Inflammatory macrophage treated with lipopolysaccharide for 4 hours (primary cell): ENCODE results near the gene TBC1D4.

Experiments
- DNase-seq: peaks from one replicate; pipeline ENCODE4 v3.0.0-alpha.2; 2020

Gene TBC1D4

DNA sequence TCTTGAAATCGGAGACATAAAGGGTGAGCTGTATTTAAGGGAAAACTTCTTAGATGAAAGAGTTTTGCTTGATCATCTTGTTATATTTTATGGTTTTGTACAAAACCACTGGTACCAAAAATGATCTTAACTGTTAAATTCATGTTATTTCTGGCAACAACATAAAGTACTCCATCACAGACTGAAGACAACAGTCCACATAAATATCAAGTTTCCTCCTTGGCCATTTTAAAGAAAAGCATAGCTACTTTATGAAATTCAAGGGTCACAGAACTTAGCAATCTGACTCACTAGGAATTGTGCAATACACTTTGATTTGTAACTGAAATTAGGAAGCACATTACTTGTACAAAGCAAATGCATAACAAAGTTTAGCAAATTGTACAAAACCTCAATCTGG is 66.3 kb downstream of the TBC1D4 start:
- DNase-seq, result peak; percentile 87

DNA sequence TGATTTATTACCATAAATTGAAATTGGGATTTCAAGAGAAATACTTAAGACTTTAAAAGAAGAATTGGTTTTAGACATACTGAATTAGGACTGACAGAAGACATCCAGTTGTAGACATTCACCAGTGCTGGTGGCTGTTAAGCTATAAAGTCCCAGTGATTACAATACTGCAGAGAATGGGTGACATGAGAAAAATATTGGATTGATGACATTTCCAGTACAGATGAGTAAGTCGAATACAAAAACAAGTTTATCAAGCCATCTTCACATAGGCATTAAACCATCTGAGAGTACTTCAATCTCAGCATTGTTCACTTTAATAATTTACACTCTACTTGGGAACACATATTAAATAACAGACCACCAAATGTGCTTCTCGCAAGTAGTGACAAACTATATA is 66.8 kb downstream of the TBC1D4 start:
- no peak for DNase-seq

DNA sequence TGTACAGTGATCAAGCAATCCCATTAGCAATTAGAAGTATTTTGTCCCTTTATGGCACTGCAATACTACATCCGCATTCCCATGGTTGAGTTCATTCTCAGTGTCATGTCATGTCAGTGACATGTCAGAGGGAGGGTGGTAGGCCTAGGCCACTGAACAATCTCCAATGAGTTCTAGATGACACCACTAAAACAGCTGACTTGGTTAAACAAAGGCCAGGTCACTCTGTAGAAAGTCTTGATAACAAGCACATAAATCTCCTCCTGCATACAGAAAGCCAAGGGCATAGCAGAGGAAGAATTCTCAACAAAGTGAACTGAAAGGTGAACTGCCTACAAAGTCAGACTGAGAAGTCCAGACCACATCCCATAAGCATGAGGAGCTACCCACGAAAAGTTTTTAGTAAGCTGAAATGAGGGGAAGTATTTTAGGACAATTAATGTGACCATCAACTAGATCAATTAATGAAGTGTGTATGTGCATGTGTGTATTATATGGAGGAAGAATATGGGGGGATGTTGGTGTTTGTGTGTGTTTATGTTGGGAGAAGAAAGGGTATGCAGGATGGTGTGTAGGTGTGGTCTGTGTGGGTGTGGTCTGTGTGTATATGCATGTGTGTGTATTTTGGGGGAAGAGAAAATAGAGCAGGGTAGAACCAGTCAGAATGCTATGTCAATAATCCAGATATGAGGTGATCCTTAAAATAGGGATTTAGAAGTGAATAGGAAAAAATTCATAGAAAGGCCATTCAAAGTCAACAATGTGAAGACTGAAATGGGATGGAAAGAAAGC is 67.7 kb downstream of the TBC1D4 start:
- DNase-seq, result no peak

DNA sequence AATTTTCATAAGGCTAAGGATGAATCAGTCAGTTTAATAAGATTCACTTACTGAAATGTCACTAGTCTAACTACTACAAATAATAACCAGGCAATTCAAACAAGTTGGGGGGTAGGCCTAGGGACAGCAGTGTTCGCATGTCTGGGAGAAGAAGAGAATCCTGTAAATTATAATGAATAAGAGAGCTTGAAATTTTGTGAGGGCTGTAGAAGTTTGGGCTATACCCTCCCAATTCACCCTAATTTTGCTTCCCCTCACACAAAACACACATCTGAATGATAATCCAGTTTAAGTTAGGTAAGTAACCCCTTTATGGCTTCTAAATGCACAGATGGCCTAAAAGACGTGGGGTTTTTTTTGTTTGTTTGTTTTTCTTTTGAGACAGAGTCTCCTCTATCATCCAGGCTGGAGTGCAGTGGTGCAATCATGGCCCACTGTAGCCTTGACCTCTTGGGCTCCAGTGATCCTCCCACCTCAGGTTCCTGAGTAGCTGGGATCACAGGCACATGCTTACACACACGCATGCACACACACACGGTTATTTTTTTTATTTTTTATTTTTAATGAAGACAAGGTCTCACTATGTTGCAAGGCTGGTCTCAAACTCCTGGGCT is 69.9 kb downstream of the TBC1D4 start:
- no peak for DNase-seq

DNA sequence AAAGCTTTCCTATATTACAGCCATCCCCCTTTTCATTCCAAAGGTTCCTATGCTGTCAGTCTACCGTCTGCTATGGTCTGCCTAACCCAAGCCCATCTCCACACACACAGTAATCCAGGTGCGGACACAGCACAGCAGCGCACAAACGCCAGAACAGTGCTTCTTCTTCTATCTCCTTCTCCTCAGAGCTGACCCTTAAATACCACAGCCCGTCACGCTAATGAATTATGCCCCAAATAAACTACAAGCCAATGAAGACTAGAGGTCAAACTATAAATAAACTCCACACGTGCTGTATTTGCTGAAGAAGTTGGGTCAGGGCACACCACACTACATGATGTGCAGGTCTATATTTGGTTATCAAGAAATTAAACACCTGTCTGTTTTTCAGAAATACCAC is 71.8 kb downstream of the TBC1D4 start:
- no peak for DNase-seq

DNA sequence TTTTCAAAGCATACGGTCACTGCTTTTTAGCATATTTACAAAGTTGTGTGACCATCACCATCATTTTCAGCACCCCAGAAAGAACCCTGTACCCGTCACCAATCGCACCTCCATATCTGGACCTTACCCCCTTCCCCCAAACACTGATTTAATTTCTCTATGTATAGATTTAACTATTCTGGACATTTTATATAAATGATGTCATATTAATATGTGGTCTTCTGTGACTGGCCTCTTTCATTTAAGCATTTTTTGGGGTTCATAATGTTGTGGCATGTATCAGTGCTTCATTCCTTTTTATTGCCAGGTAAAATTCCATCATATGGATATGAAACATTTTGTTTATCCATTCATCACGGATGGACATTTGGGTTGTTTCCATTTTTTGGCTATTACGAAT is 74.0 kb downstream of the TBC1D4 start:
- no peak for DNase-seq

DNA sequence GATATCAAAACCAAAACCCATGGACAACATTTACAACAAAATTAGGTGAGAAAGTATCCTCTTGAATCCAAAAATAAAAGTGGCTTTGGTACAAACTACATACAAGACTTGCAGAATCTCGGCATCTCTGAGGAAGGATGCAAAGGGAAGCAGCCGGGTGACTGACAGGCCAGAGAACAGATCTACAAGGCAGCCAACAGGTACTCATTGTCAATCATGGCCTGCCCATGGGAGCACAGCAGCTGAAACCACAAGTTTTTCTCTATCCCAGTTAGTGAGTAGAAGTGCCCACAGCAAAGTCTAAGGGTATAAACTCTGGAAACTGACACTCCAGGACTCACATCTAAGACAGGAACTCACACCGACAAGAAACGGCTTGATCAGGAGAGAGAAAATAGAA is 74.5 kb downstream of the TBC1D4 start:
- DNase-seq, result no peak

DNA sequence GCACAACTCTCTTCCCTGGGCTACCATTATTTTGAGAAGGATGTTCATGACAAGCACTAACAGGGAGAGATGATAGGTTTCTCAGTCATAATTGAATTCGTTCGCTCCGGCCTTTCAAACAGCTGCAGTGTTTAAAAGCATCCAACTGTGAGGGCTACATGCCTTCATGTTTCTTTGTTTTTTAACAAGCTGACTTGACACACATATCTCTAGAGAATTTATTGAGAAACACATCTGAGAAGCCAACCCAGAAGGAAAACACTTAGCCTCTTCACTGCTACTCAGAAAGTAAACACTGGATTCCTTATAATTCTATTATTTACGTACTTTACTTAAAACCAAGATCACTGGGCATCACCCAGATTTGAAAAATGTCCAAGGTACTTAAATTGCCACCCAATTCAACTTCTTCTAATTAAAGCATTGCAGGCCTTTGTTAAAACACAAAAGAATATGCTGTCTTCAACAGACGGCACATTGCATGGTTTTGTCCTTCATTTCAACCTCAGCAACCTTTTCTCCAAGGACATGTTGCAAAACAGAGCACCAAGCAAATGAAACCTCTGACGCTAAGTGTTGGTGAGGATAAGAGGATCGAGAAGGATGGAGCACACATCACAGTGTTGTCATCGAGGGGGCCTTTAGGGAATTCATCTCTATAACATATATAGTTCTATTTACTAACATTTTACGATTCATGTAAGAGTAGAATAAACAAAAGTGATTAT is 75.8 kb downstream of the TBC1D4 start:
- DNase-seq, result no peak

DNA sequence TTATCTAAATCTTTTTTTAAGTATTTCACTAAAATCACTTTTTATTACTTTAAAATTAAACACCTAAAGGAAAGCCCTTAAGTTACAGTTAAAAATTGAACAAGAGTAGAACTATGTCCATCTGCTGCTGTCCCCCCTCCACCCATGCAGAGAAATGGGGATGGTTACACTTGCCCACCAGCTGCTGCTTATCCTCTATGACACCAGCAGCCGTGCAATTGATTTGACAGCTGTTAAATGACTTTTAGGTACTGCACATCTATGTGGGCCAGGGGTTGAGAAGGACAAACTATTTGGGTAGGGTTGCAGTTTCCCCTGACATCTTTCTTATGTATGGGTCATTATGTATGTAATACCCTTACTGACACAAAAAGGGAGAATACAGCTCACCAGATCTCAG is 77.2 kb downstream of the TBC1D4 start:
- DNase-seq, result no peak

DNA sequence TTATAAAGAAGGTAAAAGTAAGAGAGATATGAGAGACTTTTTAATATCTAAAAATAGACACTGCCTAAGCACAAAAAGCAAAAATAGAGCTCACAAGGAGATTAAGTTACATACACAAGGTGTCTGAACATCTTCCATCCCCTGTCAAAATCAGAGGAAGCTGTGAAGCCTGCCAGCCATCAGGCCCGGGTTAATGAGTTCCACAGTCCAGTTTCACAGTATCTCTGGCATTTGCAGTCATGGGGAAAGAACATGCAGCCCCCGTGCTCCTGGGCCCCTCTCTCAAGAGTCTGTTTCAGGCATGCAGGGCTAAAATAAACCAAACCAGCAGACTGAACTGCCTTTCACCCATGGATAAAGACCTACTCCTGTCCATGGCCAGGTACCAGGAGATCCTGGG is 79.2 kb downstream of the TBC1D4 start:
- DNase-seq, result no peak

DNA sequence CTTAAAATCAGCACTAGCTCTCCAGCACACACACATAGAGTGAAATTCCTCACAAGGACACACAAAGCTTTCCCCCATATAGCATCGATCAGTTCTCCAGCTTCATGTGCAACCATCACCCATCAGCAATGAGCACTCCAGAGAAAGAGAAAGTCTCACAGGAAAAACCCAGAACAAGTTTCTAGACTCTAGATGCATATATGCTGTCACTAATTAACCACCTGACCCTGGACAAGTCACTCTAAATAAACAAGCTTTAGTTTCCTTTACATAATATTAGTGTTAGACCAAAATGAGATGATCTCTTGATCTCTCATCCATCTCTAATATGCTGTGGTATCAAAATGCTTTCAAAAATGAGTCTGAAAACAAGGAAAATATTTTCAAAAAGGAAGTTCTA is 81.2 kb downstream of the TBC1D4 start:
- no peak for DNase-seq

DNA sequence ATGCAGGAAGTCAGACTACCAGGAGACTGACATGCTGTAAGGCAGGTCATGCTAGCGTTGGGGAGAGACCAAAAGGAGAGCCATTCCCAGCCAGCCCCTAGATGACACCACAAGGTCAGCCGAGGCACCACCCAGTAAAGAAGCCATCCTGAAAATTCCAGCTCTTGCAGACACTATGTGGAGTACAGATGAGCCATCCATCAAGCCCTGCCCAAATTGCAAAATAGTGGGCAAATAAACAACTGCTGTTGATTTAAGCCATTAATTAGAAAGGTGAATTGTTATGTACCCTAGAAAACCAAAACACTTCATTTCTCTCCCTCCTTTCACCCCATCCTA is 82.1 kb downstream of the TBC1D4 start:
- DNase-seq, result no peak

DNA sequence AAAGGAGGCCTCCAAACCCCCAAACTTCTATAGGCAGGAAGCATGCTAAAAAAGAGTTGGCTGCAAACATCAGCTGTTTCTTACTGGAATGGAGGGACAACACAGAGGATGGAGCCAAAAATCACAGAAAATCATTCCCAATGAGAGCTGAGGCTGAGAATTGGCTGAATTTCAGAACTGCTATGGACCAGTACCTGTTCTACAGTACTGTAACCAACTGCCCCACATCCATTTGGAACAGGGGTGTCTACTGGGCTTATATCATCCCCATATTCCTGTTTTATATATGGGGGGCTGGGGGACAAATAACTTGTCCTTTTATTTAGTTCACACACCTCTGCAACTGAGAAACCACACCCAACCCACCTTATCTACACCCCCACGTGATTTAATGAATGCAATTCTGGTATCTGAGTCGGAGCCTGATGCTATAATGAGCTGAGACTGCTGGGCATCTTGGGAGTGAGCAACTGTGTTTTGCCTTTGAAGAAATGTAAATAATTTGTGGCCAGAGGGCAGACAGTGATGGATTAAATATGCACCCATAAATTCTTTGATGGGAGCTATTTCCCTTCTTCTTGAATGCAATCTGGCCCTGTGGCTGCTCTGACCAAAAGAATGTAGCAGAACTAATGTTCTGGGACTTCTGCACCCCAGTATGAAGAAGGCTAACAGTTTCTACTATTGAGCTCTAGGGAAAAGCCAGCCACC is 82.6 kb downstream of the TBC1D4 start:
- DNase-seq, result no peak

DNA sequence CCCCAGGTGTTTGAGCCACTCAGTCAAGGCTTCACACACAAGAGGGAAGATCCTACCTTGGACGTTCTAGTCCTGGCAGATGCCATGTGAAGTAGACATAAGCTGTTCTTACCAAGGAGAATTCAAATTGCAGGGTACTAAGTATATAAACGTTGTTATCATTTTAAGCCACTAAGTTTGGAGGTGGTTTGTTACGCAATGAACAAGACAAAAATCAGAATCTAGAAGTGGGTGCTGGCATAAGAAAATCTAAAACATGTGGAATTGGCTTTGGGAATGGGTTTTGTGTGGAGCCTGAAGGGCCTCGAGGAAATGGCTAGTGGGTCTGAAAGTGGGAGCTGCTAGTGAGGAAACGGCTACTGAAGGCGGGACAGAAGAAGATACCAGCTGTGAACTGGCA is 83.9 kb downstream of the TBC1D4 start:
- no peak for DNase-seq

DNA sequence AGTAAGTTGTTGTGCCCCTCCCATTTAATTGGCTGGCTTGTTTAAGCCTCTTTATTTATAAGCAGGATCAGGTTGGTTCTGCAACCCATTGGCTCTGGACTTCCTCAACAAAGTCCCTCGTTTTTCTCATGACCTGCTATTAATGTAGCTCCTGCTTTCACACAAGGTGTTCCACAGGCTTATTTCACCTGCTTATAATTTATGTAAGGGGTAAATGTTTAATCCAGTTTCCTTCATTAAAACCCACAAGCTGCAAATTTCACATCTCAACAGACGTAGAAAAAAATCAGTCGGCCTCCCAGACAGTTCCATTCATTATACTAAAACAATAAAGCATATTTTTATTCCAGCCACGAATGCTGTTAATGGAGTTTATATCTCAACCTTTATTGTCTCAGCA is 86.1 kb downstream of the TBC1D4 start:
- DNase-seq, result no peak

DNA sequence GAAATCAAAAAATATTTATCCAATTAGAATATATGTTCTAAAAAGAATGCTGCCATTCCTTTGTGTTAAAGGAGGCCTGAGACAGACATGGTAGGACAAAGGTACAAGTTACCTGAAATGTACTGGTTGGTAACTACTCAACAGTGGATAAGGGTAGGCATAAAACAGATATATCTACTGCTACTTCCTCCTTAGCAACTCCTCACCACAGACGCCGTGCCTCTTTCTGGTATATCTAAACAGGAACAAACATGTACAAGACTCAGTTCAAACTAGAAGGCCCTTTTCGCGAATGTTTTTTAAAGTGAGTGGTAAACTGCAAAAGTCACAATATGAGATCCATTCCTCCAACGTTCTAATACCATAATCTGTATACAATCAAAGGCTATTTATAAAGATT is 86.9 kb downstream of the TBC1D4 start:
- peak; percentile 53 for DNase-seq

DNA sequence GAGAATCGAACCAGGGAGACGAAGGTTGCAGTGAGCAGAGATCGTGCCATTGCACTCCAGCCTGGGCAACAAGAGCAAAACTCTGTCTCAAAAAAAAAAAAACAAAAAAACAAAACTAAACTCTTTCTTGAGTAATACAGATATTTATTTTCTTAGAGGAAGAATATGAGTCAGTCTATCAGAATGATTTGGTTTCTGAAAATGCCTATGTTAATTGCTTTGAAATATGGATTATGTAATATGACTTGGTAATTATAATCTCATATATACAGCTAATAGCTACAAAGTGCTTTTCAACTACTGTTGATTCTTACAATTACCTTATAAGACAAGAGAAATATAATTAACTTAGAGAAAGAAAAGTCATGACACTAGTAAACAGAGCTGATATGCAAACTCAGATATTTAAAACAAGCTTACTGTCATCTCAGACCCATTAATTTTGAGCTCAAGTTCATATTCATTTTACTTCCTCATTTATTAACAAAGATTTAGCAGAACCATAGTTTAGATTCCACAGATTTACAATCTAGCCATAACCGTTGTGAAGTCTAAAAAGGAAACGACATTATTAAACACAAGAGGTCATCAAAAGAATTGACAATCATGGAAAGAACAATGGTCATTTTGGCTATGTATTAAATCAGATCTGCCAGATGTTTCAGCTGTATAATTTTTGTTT is 88.0 kb downstream of the TBC1D4 start:
- peak; percentile 18 for DNase-seq

DNA sequence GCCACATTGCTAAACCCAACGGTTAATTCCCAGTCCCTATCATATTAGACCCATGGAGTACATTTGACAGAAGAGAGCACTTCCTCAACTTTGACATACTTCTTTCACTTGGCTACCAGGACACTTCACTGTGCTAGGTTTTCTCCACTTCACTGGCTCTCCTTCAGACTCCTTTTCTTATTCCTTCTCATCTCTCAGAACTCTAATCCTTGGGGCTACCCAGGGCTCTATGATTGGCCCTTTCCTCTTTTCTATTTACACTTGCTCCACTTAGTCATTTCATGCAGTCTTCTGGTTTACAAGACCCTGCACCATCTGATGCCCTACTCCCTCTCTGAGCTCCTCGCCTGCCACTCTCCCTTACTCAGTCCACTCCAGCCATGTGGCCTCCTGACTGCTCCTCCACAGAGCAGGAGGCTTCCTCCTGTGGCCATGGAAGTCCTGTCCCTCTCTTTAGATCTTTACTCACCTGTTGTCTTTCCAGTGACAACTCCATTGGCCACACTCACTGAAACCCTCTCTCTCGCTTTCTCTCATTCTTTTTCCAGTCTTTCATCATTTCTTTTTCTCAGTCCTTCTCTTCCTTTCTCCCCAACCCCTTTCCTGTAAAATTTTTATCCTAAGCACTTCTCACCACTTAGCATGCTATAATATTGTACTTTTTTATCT is 90.4 kb downstream of the TBC1D4 start:
- DNase-seq, result no peak

DNA sequence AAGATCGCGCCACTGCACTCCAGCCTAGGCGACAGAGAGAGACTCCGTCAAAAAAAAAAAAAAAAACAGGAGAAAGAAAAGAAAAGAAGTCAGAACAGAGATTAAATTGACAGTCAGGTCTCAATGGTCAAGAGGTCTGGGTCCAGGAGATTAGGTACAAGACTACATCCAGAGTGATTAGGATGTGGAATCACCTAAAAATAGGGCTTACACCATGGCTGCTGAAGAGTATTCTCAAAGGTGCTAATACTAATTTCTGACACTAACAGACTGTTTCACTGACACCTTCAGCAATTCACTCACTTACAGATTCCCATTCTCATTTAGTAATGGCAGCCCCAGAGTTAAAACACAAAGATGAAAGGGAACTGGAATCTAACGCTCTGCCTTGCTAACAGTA is 91.7 kb downstream of the TBC1D4 start:
- DNase-seq, result no peak

DNA sequence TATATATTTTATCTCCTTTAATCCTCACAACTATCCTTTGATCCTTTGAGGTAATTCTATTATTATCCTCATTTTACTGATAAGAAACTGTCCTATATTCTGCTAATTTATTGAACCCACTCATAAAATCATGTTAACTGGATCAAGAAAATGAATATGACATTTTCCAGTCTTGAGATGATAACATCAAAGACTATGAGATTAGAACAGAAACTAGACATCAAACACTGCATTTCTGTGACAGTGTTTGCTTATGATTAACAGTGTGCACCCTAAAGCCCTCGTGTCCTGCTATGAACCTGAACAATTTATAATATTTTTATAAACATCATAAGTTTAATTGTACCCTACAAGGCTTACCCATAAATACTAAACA is 96.3 kb downstream of the TBC1D4 start:
- DNase-seq, result no peak

DNA sequence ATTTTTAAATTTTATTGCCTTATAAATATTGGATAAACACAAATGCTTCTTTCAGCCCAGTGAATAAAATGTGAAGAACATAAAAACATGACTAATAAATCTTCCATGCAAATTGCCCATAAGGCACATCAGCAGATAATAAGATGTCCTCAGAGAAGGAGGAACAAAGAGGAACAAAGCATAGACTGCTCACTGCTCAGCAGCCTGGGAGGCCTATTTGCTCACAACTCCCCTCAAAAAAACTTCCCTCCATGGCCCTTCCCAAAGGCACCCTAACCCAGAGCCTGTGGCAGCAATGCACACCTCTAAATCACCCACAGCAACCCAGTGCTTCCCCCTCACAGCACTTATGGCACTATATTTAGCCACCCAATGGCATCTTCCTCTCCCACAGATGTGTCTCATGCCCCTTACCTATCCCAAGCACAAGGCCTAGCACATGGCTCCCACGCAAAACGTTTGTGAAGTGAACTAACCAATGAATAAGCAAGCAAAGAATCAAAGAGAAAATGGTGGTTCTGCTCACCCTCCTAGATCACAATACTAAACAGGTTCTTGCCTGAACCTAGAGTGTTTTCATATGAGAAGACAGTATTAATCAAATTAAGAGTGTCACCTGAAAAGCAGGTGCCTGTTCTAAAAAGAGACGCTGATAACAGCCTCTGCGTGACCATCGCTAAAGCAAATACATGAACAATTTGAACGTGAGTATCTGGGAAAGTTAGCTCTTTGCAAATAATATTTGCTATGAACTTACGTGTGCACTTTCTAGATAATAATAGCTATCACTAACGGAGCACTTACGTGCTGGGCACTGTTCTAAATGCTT is 96.9 kb downstream of the TBC1D4 start:
- DNase-seq, result peak; percentile 13
